ENCODE results near the gene RNF133. TPM values are rescaled to one million over a fixed set of nuclear protein-coding genes. Genes with fewer than 3 reads are reported as not detected.

Gene RNF133
- polyA plus RNA-seq, 1 donor (not counting 4 experiments of a cell fraction or from before 2014, with no cell fraction given), result not detected

- no peak overlapping the region for H3K27ac ChIP-seq (ENCODE audit: control insufficient read depth, insufficient read depth, low read length)
- H3K4me2 ChIP-seq (ENCODE audit: control insufficient read depth, extremely low read depth, insufficient read depth, low read depth, low read length), result no peak overlapping the region
- H2AFZ ChIP-seq (ENCODE audit: control insufficient read depth, low read length), result no peak overlapping the region
- no peak for FAIRE-seq
- dilution Hi-C loops (cut with MboI; ENCODE audit: extremely low pct_ligation_motif_present, low sequenced_read_pairs), result no loop called here
- no peak for DNase-seq (ENCODE audit: low read depth, low spot score)
- no peaks in the 10 kb centered on the region for H3K27me3 ChIP-seq (ENCODE audit: control insufficient read depth, extremely low read depth, insufficient read depth, low read length)
- TF ChIP-seq EZH2 (IDR thresholded peaks at IDR 0.05; ENCODE audit: low read length) (no peak), CTCF (optimal IDR thresholded peaks at IDR 0.05 in 1 of 3, IDR thresholded peaks at IDR 0.05 in 1 of 3, conservative IDR thresholded peaks at IDR 0.05 in 1 of 3; ENCODE audit: extremely low read depth in 1 of 3, insufficient read depth in 2 of 3, low read length in 3 of 3) (no peak)
- H3K4me3 ChIP-seq (ENCODE audit: control insufficient read depth in 2 of 3, extremely low read depth in 1 of 3, insufficient read depth in 2 of 3, low read depth in 1 of 3, low read length in 3 of 3), result no peak overlapping the region
- H3K9me3 ChIP-seq (ENCODE audit: control insufficient read depth, low read depth, low read length), result no peaks in the 10 kb centered on the region
- no peaks in the 10 kb centered on the region for H3K79me2 ChIP-seq (ENCODE audit: control insufficient read depth, insufficient read depth, low read length)
- H3K9me1 ChIP-seq (ENCODE audit: control insufficient read depth, extremely low read depth, insufficient read depth, low read length), result no peaks in the 10 kb centered on the region
- H3K9ac ChIP-seq (ENCODE audit: control insufficient read depth, extremely low read depth, insufficient read depth, low read length), result no peak overlapping the region
- H4K20me1 ChIP-seq (ENCODE audit: control insufficient read depth, extremely low read depth, insufficient read depth, low read length), result no peaks in the 10 kb centered on the region
- H3K4me1 ChIP-seq (ENCODE audit: control insufficient read depth, extremely low read depth, insufficient read depth, low read length), result no peaks in the 10 kb centered on the region
- H3K36me3 ChIP-seq (ENCODE audit: control insufficient read depth in 2 of 2, extremely low read depth in 1 of 2, insufficient read depth in 2 of 2, low read length in 2 of 2), result no peaks in the 10 kb centered on the region
Observed at GRCh38 chr7:122719010-122719578, 20.2 kb upstream of the RNF133 start.

GRCh38 chr7:122717356-122718089 is 18.6 kb upstream of the RNF133 start:
- H3K4me2 ChIP-seq (ENCODE audit: control insufficient read depth, extremely low read depth, insufficient read depth, low read depth, low read length), result no peak overlapping the region
- no peaks in the 10 kb centered on the region for H3K9me1 ChIP-seq (ENCODE audit: control insufficient read depth, extremely low read depth, insufficient read depth, low read length)
- dilution Hi-C loops (cut with MboI; ENCODE audit: extremely low pct_ligation_motif_present, low sequenced_read_pairs), result no loop called here
- H3K36me3 ChIP-seq (ENCODE audit: control insufficient read depth in 2 of 2, extremely low read depth in 1 of 2, insufficient read depth in 2 of 2, low read length in 2 of 2), result no peaks in the 10 kb centered on the region
- no peak overlapping the region for H2AFZ ChIP-seq (ENCODE audit: control insufficient read depth, low read length)
- TF ChIP-seq EZH2 (IDR thresholded peaks at IDR 0.05; ENCODE audit: low read length), result no peak
- no peak for TF ChIP-seq CTCF (optimal IDR thresholded peaks at IDR 0.05 in 1 of 3, IDR thresholded peaks at IDR 0.05 in 1 of 3, conservative IDR thresholded peaks at IDR 0.05 in 1 of 3; ENCODE audit: extremely low read depth in 1 of 3, insufficient read depth in 2 of 3, low read length in 3 of 3)
- H3K79me2 ChIP-seq (ENCODE audit: control insufficient read depth, insufficient read depth, low read length), result no peaks in the 10 kb centered on the region
- H3K4me1 ChIP-seq (ENCODE audit: control insufficient read depth, extremely low read depth, insufficient read depth, low read length), result no peaks in the 10 kb centered on the region
- DNase-seq (ENCODE audit: low read depth, low spot score) (no peak), FAIRE-seq (no peak)
- no peaks in the 10 kb centered on the region for H4K20me1 ChIP-seq (ENCODE audit: control insufficient read depth, extremely low read depth, insufficient read depth, low read length)
- H3K27me3 ChIP-seq (ENCODE audit: control insufficient read depth, extremely low read depth, insufficient read depth, low read length), result no peaks in the 10 kb centered on the region
- no peak overlapping the region for H3K4me3 ChIP-seq (ENCODE audit: control insufficient read depth in 2 of 3, extremely low read depth in 1 of 3, insufficient read depth in 2 of 3, low read depth in 1 of 3, low read length in 3 of 3)
- no peak overlapping the region for H3K27ac ChIP-seq (ENCODE audit: control insufficient read depth, insufficient read depth, low read length)
- no peak overlapping the region for H3K9ac ChIP-seq (ENCODE audit: control insufficient read depth, extremely low read depth, insufficient read depth, low read length)
- no peaks in the 10 kb centered on the region for H3K9me3 ChIP-seq (ENCODE audit: control insufficient read depth, low read depth, low read length)

Data from keratinocyte (primary cell).